Measurements from ENCODE around the gene RNF220.

Gene RNF220

GRCh38 chr1:44401256-44402228 lies 3.5 kb upstream of the RNF220 start (continued):
- no peak for TF ChIP-seq ZNF791 (tag by site-specific recombination; IDR thresholded peaks at IDR 0.05)
- no peak for TF ChIP-seq ZNF404 (tag by site-specific recombination; IDR thresholded peaks at IDR 0.05)

GRCh38 chr1:44405798-44406736 lies 1.0 kb downstream of the RNF220 start:
- ChIA-PET CTCF (interaction anchor here (0.6 kb wide), 1 partner anchor 1347 kb away, joined by 4 read pairs; no protein-coding TSS in a partner anchor), POLR2A (interaction anchor here (0.6 to 1.4 kb wide), 3 partner anchors 15 to 166 kb away, joined by 3 to 8 read pairs (median 5); no protein-coding TSS in a partner anchor)
- H3K4me1 ChIP-seq (ENCODE audit: control insufficient read depth, insufficient read depth, low read length): no peaks in the 10 kb centered on the region
- peak overlapping the region; percentile 80 for H3K4me3 ChIP-seq (ENCODE audit: low read depth, low read length)
- peak overlapping the region; percentile 84; the same call in 1 of the 2 replicates for H3K27ac ChIP-seq (ENCODE audit: extremely low read depth, low read depth, low read length)
- no peaks in the 10 kb centered on the region for H3K9me3 ChIP-seq (ENCODE audit: control insufficient read depth, insufficient read depth, low read depth, low read length)
- no peaks in the 10 kb centered on the region for H3K36me3 ChIP-seq (ENCODE audit: control insufficient read depth in 2 of 2, insufficient read depth in 1 of 2, low read length in 2 of 2)
- TF ChIP-seq KLF17 (tag by site-specific recombination; IDR thresholded peaks at IDR 0.05) (peak; percentile 56), ZEB2 (tag by site-specific recombination; IDR thresholded peaks at IDR 0.05) (0 out of 2 replicates have a peak, but pooled peaks have one; percentile 17), WT1 (tag by site-specific recombination; IDR thresholded peaks at IDR 0.05) (peak; percentile 63), ZNF24 (tag by site-specific recombination; IDR thresholded peaks at IDR 0.05) (peak; percentile 23; the same call in 1 of the 2 replicates), GLIS1 (tag by site-specific recombination; IDR thresholded peaks at IDR 0.05) (peak; percentile 85), MZF1 (tag by site-specific recombination; IDR thresholded peaks at IDR 0.05; ENCODE audit: borderline replicate concordance) (no peak), ZNF366 (tag by site-specific recombination; conservative IDR thresholded peaks at IDR 0.05) (peak; percentile 73), GLIS2 (tag by site-specific recombination; IDR thresholded peaks at IDR 0.05) (peak; percentile 94), ZSCAN18 (tag by site-specific recombination; IDR thresholded peaks at IDR 0.05) (no peak), SP2 (tag by site-specific recombination; IDR thresholded peaks at IDR 0.05) (peak; percentile 76), ZNF585B (tag by site-specific recombination; IDR thresholded peaks at IDR 0.05) (no peak), PATZ1 (tag by site-specific recombination; IDR thresholded peaks at IDR 0.05) (peak; percentile 59; the same call in 1 of the 2 replicates), ZIC2 (tag by site-specific recombination; IDR thresholded peaks at IDR 0.05) (peak; percentile 97), ZNF692 (tag by site-specific recombination; IDR thresholded peaks at IDR 0.05) (no peak), ZBTB10 (tag by site-specific recombination; IDR thresholded peaks at IDR 0.05) (peak; percentile 65; the same call in 1 of the 2 replicates), BCL11B (tag by site-specific recombination; IDR thresholded peaks at IDR 0.05; ENCODE audit: low read depth) (peak; percentile 20; the same call in 1 of the 2 replicates), ZNF423 (tag by site-specific recombination; IDR thresholded peaks at IDR 0.05) (peak; percentile 82), ZBTB8A (tag by site-specific recombination; IDR thresholded peaks at IDR 0.05) (peak; percentile 57), HIC1 (tag by site-specific recombination; IDR thresholded peaks at IDR 0.05) (peak; percentile 43; the same call in 1 of the 2 replicates)
